ENCODE measurements around the gene RNFT2.

RNFT2 gene

GRCh38 chr12:116861320-116861719 lies 123.2 kb downstream of the RNFT2 start:
- no peak for TF ChIP-seq CTCF (conservative IDR thresholded peaks at IDR 0.05; ENCODE audit: low read length)
- peak; percentile 87 for DNase-seq (ENCODE audit: low read depth)
- peak overlapping the region; percentile 15; the same call in 1 of the 2 replicates for H3K4me3 ChIP-seq (ENCODE audit: low read length)

- no peak for DNase-seq (ENCODE audit: low read depth)
- no peak overlapping the region for H3K4me3 ChIP-seq (ENCODE audit: low read length)
- no peak for TF ChIP-seq CTCF (conservative IDR thresholded peaks at IDR 0.05; ENCODE audit: low read length)
Measured at GRCh38 chr12:116862167-116862566, 124.1 kb downstream of the RNFT2 start.

- TF ChIP-seq CTCF (conservative IDR thresholded peaks at IDR 0.05; ENCODE audit: low read length): peak; percentile 50
- H3K4me3 ChIP-seq (ENCODE audit: low read length): no peak overlapping the region
- peak; percentile 61 for DNase-seq (ENCODE audit: low read depth)
Measured at GRCh38 chr12:116863275-116863767, 125.2 kb downstream of the RNFT2 start.

GRCh38 chr12:116864371-116865160 lies 126.5 kb downstream of the RNFT2 start:
- no peak for TF ChIP-seq CTCF (conservative IDR thresholded peaks at IDR 0.05; ENCODE audit: low read length)
- no peak overlapping the region for H3K4me3 ChIP-seq (ENCODE audit: low read length)
- DNase-seq (ENCODE audit: low read depth): peak; percentile 85

GRCh38 chr12:116867523-116867922 lies 129.4 kb downstream of the RNFT2 start:
- DNase-seq (ENCODE audit: low read depth): no peak
- no peak for TF ChIP-seq CTCF (conservative IDR thresholded peaks at IDR 0.05; ENCODE audit: low read length)
- H3K4me3 ChIP-seq (ENCODE audit: low read length): no peak overlapping the region

GRCh38 chr12:116870306-116870705 lies 132.2 kb downstream of the RNFT2 start:
- DNase-seq (ENCODE audit: low read depth): no peak
- no peak overlapping the region for H3K4me3 ChIP-seq (ENCODE audit: low read length)
- no peak for TF ChIP-seq CTCF (conservative IDR thresholded peaks at IDR 0.05; ENCODE audit: low read length)
